Suprapubic skin (tissue), 3 donors: ENCODE measurements around the gene KHDC3L.

Experiments
- CTCF ChIP-seq, 2 donors: fragments of 200-600 bp in 1 of 2; fragments of 450-650 bp in 1 of 2; sonication (generic) in 1 of 2; IDR thresholded peaks; one replicate each; pipeline ENCODE4 v1.5.1; 2016 to 2019; ENCODE audit warnings: antibody characterized with exemption in 2 of 2, mild to moderate bottlenecking in 1 of 2, moderate library complexity in 1 of 2
- POLR2A ChIP-seq, 2 donors: fragments of 450-650 bp; IDR thresholded peaks; one replicate each; pipeline ENCODE4 v1.6.1; 2017; ENCODE audit warnings: antibody characterized with exemption in 2 of 2, mild to moderate bottlenecking in 2 of 2, moderate library complexity in 2 of 2

DNA sequence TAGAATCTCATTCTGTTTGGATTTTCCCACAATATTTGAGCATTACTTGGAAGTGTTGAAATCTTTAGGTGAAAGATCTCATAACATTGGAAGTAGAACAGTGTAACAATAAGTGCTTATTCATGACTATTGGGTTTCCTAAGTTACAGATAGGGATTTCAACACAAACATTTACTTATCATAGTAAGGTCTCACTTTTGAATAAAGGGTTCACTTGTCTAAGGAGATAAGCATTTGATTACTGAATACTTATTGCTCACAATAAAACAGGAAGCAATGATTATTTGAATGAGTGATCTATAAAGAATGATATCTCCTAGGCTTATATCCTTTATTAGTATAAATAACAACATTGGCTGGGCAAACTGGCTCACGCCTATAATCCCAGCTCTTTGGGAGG lies 46.9 kb downstream of the KHDC3L start:
- TF ChIP-seq CTCF (IDR thresholded peaks at IDR 0.05) (no peak), POLR2A (IDR thresholded peaks at IDR 0.05) (no peak)
